GM19043 (cell line): ENCODE data around the gene LAMB1.
"Not testable (repeated sequence)": the region's sequence is repeated elsewhere in the genome, so short reads cannot be mapped to it uniquely, and the experiment has no call there.

Source experiments
- ATAC-seq: cut with Tn5 transposase; IDR thresholded peaks from one replicate; pipeline ENCODE4 v1.9.1; 2021; ENCODE audit warnings: low read depth; ENCODE audit not compliant: unreplicated experiment

Gene LAMB1

GRCh38 chr7:107926481-107926880, 76.5 kb downstream of the LAMB1 start:
- ATAC-seq, result no peak

- peak; percentile 88 for ATAC-seq
These were observed 78.0 kb downstream of the LAMB1 start for GRCh38 chr7:107924841-107925504.

- no peak for ATAC-seq
These were observed 80.1 kb downstream of the LAMB1 start for GRCh38 chr7:107922886-107923285.

- ATAC-seq, result not testable (repeated sequence)
These were observed 81.1 kb downstream of the LAMB1 start for GRCh38 chr7:107921826-107922225.

GRCh38 chr7:107920048-107920772, 82.8 kb downstream of the LAMB1 start:
- no peak for ATAC-seq

GRCh38 chr7:107918948-107919347, 84.0 kb downstream of the LAMB1 start:
- ATAC-seq, result no peak

GRCh38 chr7:107917763-107918651, 85.0 kb downstream of the LAMB1 start:
- ATAC-seq, result peak; percentile 81

GRCh38 chr7:107915541-107915940, 87.4 kb downstream of the LAMB1 start:
- no peak for ATAC-seq

- ATAC-seq, result no peak
These were observed 88.1 kb downstream of the LAMB1 start for GRCh38 chr7:107914831-107915230.

- ATAC-seq, result no peak
These were observed 89.1 kb downstream of the LAMB1 start for GRCh38 chr7:107913851-107914250.

- ATAC-seq, result no peak
These were observed 91.0 kb downstream of the LAMB1 start for GRCh38 chr7:107911981-107912380.

GRCh38 chr7:107909445-107909844, 93.5 kb downstream of the LAMB1 start:
- ATAC-seq, result no peak

GRCh38 chr7:107907790-107908189, 95.2 kb downstream of the LAMB1 start:
- ATAC-seq, result no peak

GRCh38 chr7:107902381-107902780, 100.6 kb downstream of the LAMB1 start:
- no peak for ATAC-seq

- no peak for ATAC-seq
These were observed 102.4 kb downstream of the LAMB1 start for GRCh38 chr7:107900496-107901015.

GRCh38 chr7:107898997-107899594, 103.9 kb downstream of the LAMB1 start:
- no peak for ATAC-seq

GRCh38 chr7:107892367-107892741, 110.6 kb downstream of the LAMB1 start:
- not testable (repeated sequence) for ATAC-seq

- peak; percentile 4 for ATAC-seq
These were observed 111.2 kb downstream of the LAMB1 start for GRCh38 chr7:107891636-107892366.

GRCh38 chr7:107890962-107891635, 111.9 kb downstream of the LAMB1 start, which contains the start of gene DLD:
Gene DLD (plus strand): TSS chr7:107891183. CDS start chr7:107891251, 68 bp downstream.
- peak; percentile 99 for ATAC-seq
